Thyroid gland (tissue), 4 donors: Measurements from ENCODE around the gene APOC1.

ENCODE experiments used
- POLR2A ChIP-seq, 2 donors: fragments of 450-650 bp; IDR thresholded peaks; one replicate each; pipeline ENCODE4 v1.6.1; 2017; ENCODE audit warnings: antibody characterized with exemption in 2 of 2, mild to moderate bottlenecking in 2 of 2, moderate library complexity in 1 of 2
- TF ChIP-seq, protein P1 (sequence below), 6 experiments: fragments of 200-600 bp in 3 of 6; fragments of 450-650 bp in 3 of 6; sonication (generic) in 3 of 6; IDR thresholded peaks; one replicate each; pipeline ENCODE4 v1.5.1; 2016 to 2019; ENCODE audit warnings: antibody characterized with exemption in 6 of 6, mild to moderate bottlenecking in 2 of 6, inconsistent platforms in 1 of 6, moderate library complexity in 1 of 6

DNA sequence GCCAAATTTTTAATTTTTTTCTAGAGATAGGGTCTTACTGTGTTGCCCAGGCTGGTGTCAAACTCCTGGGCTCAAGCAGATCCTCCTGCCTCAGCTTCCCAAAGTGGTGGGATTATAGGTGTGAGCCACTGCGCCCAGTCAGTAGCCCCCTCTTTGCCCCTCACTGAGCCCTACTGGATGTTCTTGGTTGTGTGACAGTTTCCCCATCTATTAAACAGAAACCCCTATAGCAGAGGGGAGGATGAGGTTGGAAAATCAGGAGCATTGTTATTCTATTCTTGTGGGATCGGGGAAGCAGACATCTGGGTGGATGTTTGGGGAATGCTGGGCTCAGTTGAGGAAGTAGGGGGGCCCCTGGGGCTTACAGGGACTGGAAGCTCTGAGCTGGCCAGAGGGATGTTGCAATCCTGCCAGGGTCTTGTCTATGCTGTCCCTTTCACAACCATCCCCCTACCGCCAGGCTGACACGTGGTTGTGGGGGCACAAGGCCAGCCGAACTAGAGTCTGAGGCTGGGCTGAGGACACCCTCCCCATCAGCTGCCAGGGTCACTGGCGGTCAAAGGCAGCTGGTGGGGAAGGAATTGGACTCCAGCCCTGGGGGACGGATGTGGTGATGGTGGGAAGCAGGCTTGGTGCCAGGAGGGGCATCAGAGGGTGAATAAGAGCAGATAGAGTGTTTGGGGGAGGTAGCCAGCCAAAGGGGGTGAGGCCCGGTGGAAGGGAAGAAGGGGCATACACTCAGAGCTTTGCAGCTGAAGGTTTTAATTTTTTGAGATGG lies 10.9 kb downstream of the APOC1 start:
- TF ChIP-seq, protein P1, sequence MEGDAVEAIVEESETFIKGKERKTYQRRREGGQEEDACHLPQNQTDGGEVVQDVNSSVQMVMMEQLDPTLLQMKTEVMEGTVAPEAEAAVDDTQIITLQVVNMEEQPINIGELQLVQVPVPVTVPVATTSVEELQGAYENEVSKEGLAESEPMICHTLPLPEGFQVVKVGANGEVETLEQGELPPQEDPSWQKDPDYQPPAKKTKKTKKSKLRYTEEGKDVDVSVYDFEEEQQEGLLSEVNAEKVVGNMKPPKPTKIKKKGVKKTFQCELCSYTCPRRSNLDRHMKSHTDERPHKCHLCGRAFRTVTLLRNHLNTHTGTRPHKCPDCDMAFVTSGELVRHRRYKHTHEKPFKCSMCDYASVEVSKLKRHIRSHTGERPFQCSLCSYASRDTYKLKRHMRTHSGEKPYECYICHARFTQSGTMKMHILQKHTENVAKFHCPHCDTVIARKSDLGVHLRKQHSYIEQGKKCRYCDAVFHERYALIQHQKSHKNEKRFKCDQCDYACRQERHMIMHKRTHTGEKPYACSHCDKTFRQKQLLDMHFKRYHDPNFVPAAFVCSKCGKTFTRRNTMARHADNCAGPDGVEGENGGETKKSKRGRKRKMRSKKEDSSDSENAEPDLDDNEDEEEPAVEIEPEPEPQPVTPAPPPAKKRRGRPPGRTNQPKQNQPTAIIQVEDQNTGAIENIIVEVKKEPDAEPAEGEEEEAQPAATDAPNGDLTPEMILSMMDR (IDR thresholded peaks at IDR 0.05) = no peak
- TF ChIP-seq POLR2A (IDR thresholded peaks at IDR 0.05) = no peak
